Colonic mucosa (tissue), 4 donors: ENCODE results near the gene DAPK1. TPM values are rescaled to one million over a fixed set of nuclear protein-coding genes. Genes with fewer than 3 reads are reported as not detected.

Experiments
- DNase-seq: peaks from one replicate; pipeline ENCODE4 v3.0.0-alpha.2; 2020
- H3K27ac ChIP-seq: fragments of 200-600 bp; one replicate; pipeline ENCODE4 v1.8.0; 2021
- H3K27me3 ChIP-seq: fragments of 200-600 bp; one replicate; pipeline ENCODE4 v1.8.0; 2021
- H3K36me3 ChIP-seq: fragments of 200-600 bp; one replicate; pipeline ENCODE4 v1.8.0; 2021
- H3K4me1 ChIP-seq: fragments of 200-600 bp; one replicate; pipeline ENCODE4 v1.8.0; 2021; ENCODE audit warnings: mild to moderate bottlenecking
- H3K4me3 ChIP-seq: fragments of 200-600 bp; one replicate; pipeline ENCODE4 v1.8.0; 2021
- H3K9ac ChIP-seq, 2 donors: one replicate each; pipeline ENCODE4 v1.7.0; 2013; ENCODE audit warnings: control low read depth in 2 of 2, low read depth in 2 of 2, low read length in 2 of 2
- H3K9me3 ChIP-seq: fragments of 200-600 bp; one replicate; pipeline ENCODE4 v1.8.0; 2021
- intact Hi-C: fragments of 100-400 bp; cut with DNase I; formaldehyde crosslinking; loops from one replicate; pipeline ENCODE4 v1.14.1; 2022
- total RNA-seq, 2 donors: library from RNA; stranded (reverse); fragmentation: NEBNext Ultra II Directional in 1 of 2; extraction: Animal tissue kit (Norgen Biotek cat#: 25700) in 1 of 2; gene quantifications; one replicate each; pipeline ENCODE4 v1.2.1, GENCODE V29; 2021
- TF ChIP-seq, protein P1 (sequence below): fragments of 200-600 bp; IDR thresholded peaks from one replicate; pipeline ENCODE4 v1.8.0; 2022; ENCODE audit warnings: antibody characterized with exemption, mild to moderate bottlenecking
- donor health status: healthy.
- donor health status: DM: no; HTN: no; CAD: no.
- donor health status: DM: no; HTN: no; CAD: no.

The DAPK1 gene
- total RNA-seq, 2 donors from 2014 or later, result 7.9 to 17.5 TPM

GRCh38 chr9:87655731-87656130 lies 158.1 kb downstream of the DAPK1 start:
- TF ChIP-seq, protein P1, sequence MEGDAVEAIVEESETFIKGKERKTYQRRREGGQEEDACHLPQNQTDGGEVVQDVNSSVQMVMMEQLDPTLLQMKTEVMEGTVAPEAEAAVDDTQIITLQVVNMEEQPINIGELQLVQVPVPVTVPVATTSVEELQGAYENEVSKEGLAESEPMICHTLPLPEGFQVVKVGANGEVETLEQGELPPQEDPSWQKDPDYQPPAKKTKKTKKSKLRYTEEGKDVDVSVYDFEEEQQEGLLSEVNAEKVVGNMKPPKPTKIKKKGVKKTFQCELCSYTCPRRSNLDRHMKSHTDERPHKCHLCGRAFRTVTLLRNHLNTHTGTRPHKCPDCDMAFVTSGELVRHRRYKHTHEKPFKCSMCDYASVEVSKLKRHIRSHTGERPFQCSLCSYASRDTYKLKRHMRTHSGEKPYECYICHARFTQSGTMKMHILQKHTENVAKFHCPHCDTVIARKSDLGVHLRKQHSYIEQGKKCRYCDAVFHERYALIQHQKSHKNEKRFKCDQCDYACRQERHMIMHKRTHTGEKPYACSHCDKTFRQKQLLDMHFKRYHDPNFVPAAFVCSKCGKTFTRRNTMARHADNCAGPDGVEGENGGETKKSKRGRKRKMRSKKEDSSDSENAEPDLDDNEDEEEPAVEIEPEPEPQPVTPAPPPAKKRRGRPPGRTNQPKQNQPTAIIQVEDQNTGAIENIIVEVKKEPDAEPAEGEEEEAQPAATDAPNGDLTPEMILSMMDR, result no peak
- no peak overlapping the region for H3K4me3 ChIP-seq
- intact Hi-C loops, result loop anchor here (5.0 kb wide), 1 partner anchor 158 kb away; the partner anchor contains the start of gene DAPK1
- no peak for DNase-seq
- H3K9me3 ChIP-seq, result no peaks in the 10 kb centered on the region
- H3K4me1 ChIP-seq, result no peaks in the 10 kb centered on the region
- no peak overlapping the region for H3K27ac ChIP-seq
- no peaks in the 10 kb centered on the region for H3K36me3 ChIP-seq
- H3K27me3 ChIP-seq, result no peaks in the 10 kb centered on the region
- H3K9ac ChIP-seq, result no peak overlapping the region

DNA sequence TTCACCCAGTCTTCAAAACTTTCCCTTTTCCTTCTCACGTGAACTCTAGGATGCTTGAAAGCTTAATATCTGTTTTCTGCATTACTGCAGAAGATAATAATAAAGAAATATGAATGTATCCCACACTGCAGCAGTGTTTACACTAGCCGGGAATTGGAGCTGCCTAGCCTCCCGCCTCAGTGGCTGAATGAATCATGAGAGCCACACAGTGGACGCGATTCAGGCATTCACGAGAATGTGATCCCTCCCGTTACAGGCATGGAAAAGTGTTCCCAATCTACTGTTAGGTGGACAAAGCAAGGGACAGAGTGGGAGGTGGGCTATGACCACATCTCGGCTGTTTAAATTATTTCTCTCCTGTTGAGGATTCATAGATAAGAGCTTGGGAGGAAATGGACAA lies 158.8 kb downstream of the DAPK1 start:
- no peaks in the 10 kb centered on the region for H3K4me1 ChIP-seq
- TF ChIP-seq, protein P1, result no peak
- DNase-seq, result no peak
- H3K9ac ChIP-seq, result no peak overlapping the region
- no peaks in the 10 kb centered on the region for H3K9me3 ChIP-seq
- no peaks in the 10 kb centered on the region for H3K27me3 ChIP-seq
- H3K27ac ChIP-seq, result no peak overlapping the region
- no peaks in the 10 kb centered on the region for H3K36me3 ChIP-seq
- no peak overlapping the region for H3K4me3 ChIP-seq
- intact Hi-C loops, result loop anchor here (5.0 kb wide), 1 partner anchor 159 kb away; the partner anchor contains the start of gene DAPK1

GRCh38 chr9:87657190-87657589 lies 159.5 kb downstream of the DAPK1 start:
- no peak overlapping the region for H3K9ac ChIP-seq
- H3K4me3 ChIP-seq, result no peak overlapping the region
- H3K27me3 ChIP-seq, result no peaks in the 10 kb centered on the region
- no peaks in the 10 kb centered on the region for H3K4me1 ChIP-seq
- intact Hi-C loops, result loop anchor here (5.0 kb wide), 1 partner anchor 160 kb away; the partner anchor contains the start of gene DAPK1
- DNase-seq, result no peak
- no peak overlapping the region for H3K27ac ChIP-seq
- TF ChIP-seq, protein P1, result no peak
- no peaks in the 10 kb centered on the region for H3K9me3 ChIP-seq
- no peaks in the 10 kb centered on the region for H3K36me3 ChIP-seq

- no peaks in the 10 kb centered on the region for H3K36me3 ChIP-seq
- no peak overlapping the region for H3K9ac ChIP-seq
- H3K27me3 ChIP-seq, result no peaks in the 10 kb centered on the region
- intact Hi-C loops, result loop anchor here (5.0 kb wide), 1 partner anchor 161 kb away; the partner anchor contains the start of gene DAPK1
- TF ChIP-seq, protein P1, result no peak
- DNase-seq, result no peak
- H3K4me1 ChIP-seq, result no peaks in the 10 kb centered on the region
- H3K9me3 ChIP-seq, result no peaks in the 10 kb centered on the region
- H3K27ac ChIP-seq, result no peak overlapping the region
- H3K4me3 ChIP-seq, result no peak overlapping the region
Observed at GRCh38 chr9:87657893-87658292, 160.2 kb downstream of the DAPK1 start.

DNA sequence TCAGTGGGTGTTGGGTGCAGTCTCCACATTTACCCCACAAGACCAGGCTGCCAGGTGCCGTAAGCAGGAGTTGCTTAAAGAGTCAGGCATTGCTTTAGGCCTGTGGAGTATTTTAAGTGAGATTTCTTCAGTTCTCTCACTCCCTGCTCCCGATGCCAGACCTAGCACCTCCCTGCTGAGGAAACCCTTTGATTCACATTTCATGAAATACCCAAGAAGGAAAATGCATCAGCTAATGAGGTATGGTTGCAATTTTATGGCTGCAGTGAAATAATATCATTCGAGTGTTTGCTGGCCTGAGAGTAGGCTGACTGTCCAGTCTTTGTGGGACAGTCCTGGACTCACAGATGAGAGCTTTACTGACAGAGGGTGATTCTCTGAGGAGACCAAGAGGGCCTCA lies 160.8 kb downstream of the DAPK1 start:
- Histone ChIP-seq H3K36me3 (no peaks in the 10 kb centered on the region), H3K27ac (no peak overlapping the region), H3K9ac (no peak overlapping the region), H3K4me3 (no peak overlapping the region), H3K4me1 (no peaks in the 10 kb centered on the region), H3K27me3 (no peaks in the 10 kb centered on the region), H3K9me3 (no peaks in the 10 kb centered on the region)
- no peak for DNase-seq
- TF ChIP-seq, protein P1, result no peak
- intact Hi-C loops, result loop anchor here (5.0 kb wide), 1 partner anchor 161 kb away; the partner anchor contains the start of gene DAPK1
